SK-N-SH (cell line): Measurements from ENCODE around the gene TM2D3.

Experiments
- CTCF ChIP-seq: fragments of 200-600 bp; sonication (generic); IDR thresholded peaks from 2 replicates; pipeline ENCODE4 v1.6.1; 2017; ENCODE audit warnings: antibody characterized with exemption, mild to moderate bottlenecking, moderate library complexity
- GATA2 ChIP-seq: sonication (generic); formaldehyde crosslinking; IDR thresholded peaks from 2 replicates; pipeline ENCODE4 v1.5.0; 2020; ENCODE audit warnings: mild to moderate bottlenecking, missing genetic modification reagents
- JUND ChIP-seq: IDR thresholded peaks from 2 replicates; pipeline ENCODE4 v1.4.0; 2012
- PBX3 ChIP-seq: IDR thresholded peaks from 2 replicates; pipeline ENCODE4; 2012
- SIN3A ChIP-seq: IDR thresholded peaks from 2 replicates; pipeline ENCODE4 v1.6.1; 2012; ENCODE audit warnings: low read depth, mild to moderate bottlenecking, low read length, moderate library complexity, borderline replicate concordance
- ZBTB33 ChIP-seq: IDR thresholded peaks from 2 replicates; pipeline ENCODE4 v1.4.0; 2012; ENCODE audit warnings: low read depth, borderline replicate concordance

GRCh38 chr15:101676921-101677329, 24.7 kb upstream of the TM2D3 start:
- TF ChIP-seq GATA2: no peak
- no peak for TF ChIP-seq CTCF
- no peak for TF ChIP-seq SIN3A
- TF ChIP-seq ZBTB33: no peak
- 0 out of 2 replicates have a peak, but pooled peaks have one; percentile 45 for TF ChIP-seq PBX3
- TF ChIP-seq JUND: no peak
